ENCODE measurements around the gene TMPRSS11A.

- TF ChIP-seq CTCF (IDR thresholded peaks at IDR 0.05; ENCODE audit: extremely low read depth in 1 of 2, insufficient read depth in 1 of 2, low read depth in 1 of 2, low read length in 2 of 2) (no peak), POLR2A (IDR thresholded peaks at IDR 0.05; ENCODE audit: low read depth, low read length) (no peak), FOS (IDR thresholded peaks at IDR 0.05; ENCODE audit: borderline replicate concordance, insufficient read depth, low read length) (no peak), MAX (IDR thresholded peaks at IDR 0.05; ENCODE audit: insufficient read depth, insufficient read length) (no peak), EZH2 (IDR thresholded peaks at IDR 0.05; ENCODE audit: borderline replicate concordance, low read depth, low read length, severe bottlenecking) (no peak), JUN (IDR thresholded peaks at IDR 0.05; ENCODE audit: borderline replicate concordance, insufficient read depth, insufficient read length, low read depth) (no peak), POLR2AphosphoS5 (IDR thresholded peaks at IDR 0.05; ENCODE audit: insufficient read depth, low read depth, low read length) (no peak)
These were observed 71.0 kb downstream of the TMPRSS11A start for GRCh38 chr4:67892253-67892652.

Measured in endothelial cell of umbilical vein (primary cell).